GM20000 (cell line): ENCODE results near the gene HOXB4.

Source experiments
- DNase-seq: peaks from one replicate; pipeline ENCODE4 v3.0.0; 2012; ENCODE audit warnings: low spot score
- TF ChIP-seq, protein P1 (sequence below): IDR thresholded peaks from 2 replicates; pipeline ENCODE4 v1.5.1; 2012; ENCODE audit warnings: mild to moderate bottlenecking, control low read depth; ENCODE audit errors: extremely low read depth, missing control alignments

Gene HOXB4

GRCh38 chr17:48597778-48598631 lies 19.9 kb upstream of the HOXB4 start:
- DNase-seq: peak; percentile 76
- TF ChIP-seq, protein P1, sequence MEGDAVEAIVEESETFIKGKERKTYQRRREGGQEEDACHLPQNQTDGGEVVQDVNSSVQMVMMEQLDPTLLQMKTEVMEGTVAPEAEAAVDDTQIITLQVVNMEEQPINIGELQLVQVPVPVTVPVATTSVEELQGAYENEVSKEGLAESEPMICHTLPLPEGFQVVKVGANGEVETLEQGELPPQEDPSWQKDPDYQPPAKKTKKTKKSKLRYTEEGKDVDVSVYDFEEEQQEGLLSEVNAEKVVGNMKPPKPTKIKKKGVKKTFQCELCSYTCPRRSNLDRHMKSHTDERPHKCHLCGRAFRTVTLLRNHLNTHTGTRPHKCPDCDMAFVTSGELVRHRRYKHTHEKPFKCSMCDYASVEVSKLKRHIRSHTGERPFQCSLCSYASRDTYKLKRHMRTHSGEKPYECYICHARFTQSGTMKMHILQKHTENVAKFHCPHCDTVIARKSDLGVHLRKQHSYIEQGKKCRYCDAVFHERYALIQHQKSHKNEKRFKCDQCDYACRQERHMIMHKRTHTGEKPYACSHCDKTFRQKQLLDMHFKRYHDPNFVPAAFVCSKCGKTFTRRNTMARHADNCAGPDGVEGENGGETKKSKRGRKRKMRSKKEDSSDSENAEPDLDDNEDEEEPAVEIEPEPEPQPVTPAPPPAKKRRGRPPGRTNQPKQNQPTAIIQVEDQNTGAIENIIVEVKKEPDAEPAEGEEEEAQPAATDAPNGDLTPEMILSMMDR: no peak

GRCh38 chr17:48597528-48597777 lies 19.3 kb upstream of the HOXB4 start:
- TF ChIP-seq, protein P1: no peak
- peak; percentile 43 for DNase-seq

DNA sequence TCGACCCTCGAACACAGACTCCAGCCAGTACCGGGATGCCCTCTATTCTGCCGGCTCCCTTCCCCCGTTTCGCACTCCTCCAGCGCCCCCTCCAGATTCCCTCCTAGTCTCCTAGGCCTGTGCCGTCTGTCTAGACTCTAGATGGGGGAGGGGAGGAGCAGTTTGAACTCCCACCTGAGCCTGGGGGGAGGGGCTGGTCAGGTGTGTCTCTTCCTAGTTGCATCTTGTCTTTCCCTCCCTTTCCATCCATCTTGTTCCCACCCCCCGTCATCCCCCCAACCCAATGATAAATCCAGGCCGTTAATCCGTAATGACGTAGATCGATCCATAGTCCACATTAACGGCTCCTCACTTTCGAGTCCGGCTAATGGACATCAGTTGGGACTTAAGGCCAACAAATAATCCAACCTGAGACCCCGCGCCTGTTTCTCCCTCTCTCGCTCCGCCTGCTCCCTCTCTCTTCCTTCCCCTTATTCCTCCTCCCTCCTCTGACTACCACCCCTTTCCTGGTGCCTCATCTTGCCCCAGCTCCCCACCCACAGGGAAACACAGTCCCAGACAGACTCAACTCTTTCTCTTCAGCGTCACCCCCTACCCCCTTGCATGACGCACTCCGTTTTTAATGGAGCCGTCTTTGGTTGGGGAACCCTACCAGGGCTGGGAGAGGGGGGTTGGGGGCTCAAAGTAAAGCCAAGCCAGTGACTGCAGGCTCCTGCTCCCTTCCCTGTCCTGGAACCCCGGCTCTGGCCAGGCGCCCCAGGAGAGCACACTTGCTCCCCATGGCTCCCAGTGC lies 18.8 kb upstream of the HOXB4 start:
- DNase-seq: no peak

DNA sequence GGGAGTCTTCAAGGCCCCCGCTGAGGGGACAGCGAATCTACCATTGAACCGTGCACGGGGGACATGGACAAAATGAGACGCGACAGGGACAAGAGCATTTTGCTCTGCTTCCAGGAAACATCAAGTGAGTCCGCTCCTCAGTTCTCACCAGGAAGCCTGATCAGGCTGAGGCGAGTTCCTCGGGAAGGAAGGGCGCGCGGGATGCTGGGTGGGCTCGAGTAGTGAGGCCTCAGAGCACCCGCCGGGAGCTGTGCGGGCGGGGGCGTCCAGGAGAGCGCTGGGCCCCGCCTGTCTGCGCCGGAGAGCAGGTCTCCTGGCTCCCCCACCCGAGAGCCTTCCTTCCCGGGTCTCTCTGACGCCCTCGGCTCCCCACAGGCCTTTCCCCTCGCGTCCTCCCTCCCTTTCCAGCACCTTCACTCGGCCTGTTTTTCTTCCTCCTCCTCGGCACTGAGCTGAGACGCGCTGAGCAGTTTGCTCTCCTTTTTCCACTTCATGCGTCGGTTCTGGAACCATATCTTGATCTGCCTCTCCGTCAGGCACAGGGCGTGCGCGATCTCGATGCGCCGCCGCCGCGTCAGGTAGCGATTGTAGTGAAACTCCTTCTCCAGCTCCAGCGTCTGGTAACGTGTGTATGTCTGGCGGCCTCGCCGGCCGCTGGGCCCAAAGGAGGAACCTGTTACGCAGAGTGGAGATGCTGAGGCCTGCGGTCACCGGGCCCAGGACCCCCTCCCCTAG lies 18.0 kb upstream of the HOXB4 start:
- TF ChIP-seq, protein P1: no peak
- no peak for DNase-seq

More for the DNA sequence above, 18.8 kb upstream of the HOXB4 start:
- TF ChIP-seq, protein P1: no peak

GRCh38 chr17:48595278-48595999 lies 17.3 kb upstream of the HOXB4 start:
- TF ChIP-seq, protein P1: no peak
- DNase-seq: no peak

GRCh38 chr17:48594538-48595277 lies 16.6 kb upstream of the HOXB4 start:
- TF ChIP-seq, protein P1: no peak
- DNase-seq: no peak
